Measurements from ENCODE around the gene EPN3.

Gene EPN3

DNA sequence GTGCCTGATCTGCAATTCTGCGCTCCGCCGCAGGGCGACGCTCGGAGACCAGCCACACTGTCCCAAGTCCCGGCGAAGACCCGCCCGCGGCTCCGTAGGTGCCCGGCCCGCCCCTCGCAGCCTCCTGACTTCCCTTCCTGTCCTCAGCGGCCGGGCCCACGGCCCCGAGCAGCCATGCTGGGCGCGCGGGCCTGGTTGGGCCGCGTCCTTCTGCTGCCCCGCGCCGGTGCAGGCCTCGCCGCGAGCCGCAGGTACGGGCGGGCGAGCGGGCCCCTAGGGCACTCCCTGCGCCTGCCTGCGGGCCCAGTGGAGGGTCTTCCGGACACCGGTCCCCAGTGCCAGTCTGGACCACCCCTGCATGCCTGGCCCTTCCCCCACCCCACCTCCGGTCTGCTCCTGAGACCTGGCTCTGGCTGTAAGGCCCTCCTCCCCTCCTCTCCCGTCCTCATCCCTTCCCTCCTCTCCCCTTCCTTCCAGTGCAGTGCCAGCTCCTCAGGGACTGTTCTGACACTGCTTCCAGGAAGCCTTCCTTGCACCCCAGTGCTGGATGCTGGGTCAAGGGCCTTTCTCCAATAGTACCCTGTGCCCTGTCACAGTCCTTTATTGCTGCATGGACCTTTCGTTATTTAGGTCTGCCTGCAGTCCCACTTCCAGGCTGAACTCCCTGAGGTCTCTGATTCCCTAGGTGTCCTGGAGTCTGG lies 14.7 kb downstream of the EPN3 start, which contains the start of gene SPATA20:
Gene SPATA20 (plus strand): TSS at position 140 of the 701 bp plus-strand sequence. CDS start 35 bp downstream, at position 175.
- in situ Hi-C loops (cut with MboI; ENCODE audit: low sequenced_read_pairs): loop anchor here (25.0 kb wide), 1 partner anchor 415 kb away; no protein-coding TSS in a partner anchor

DNA sequence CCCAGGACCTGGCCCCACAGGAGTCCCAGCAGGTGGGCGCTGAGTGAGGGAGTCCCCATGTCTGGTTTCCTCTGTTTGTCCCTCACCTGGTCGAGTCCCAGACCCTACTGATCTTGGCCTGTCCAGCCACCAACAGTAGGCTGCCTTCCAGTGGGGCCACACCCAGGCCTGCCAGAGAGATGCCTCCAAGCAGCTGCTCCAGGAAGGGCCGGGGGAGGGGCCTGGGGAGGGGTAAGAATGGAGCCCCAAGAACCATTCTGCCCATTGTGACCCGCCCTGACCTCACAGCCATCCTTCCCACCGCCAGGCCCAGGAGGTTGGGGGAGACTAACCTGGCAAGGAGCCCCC lies 15.2 kb downstream of the EPN3 start:
- in situ Hi-C loops (cut with MboI; ENCODE audit: low sequenced_read_pairs): loop anchor here (25.0 kb wide), 1 partner anchor 415 kb away; no protein-coding TSS in a partner anchor

DNA sequence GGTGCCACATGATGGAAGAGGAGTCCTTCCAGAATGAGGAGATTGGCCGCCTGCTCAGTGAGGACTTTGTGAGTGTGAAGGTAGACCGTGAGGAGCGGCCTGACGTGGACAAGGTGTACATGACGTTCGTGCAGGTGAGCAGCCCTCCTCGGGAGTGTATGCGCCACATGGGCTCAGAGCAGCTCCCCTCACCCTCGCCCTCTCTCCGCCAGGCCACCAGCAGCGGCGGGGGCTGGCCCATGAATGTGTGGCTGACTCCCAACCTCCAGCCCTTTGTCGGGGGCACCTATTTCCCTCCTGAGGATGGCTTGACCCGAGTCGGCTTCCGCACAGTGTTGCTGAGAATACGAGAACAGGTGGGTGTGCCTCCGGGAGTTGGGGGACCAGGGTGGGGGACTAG lies 16.3 kb downstream of the EPN3 start:
- in situ Hi-C loops (cut with MboI; ENCODE audit: low sequenced_read_pairs): loop anchor here (25.0 kb wide), 1 partner anchor 413 kb away; no protein-coding TSS in a partner anchor

DNA sequence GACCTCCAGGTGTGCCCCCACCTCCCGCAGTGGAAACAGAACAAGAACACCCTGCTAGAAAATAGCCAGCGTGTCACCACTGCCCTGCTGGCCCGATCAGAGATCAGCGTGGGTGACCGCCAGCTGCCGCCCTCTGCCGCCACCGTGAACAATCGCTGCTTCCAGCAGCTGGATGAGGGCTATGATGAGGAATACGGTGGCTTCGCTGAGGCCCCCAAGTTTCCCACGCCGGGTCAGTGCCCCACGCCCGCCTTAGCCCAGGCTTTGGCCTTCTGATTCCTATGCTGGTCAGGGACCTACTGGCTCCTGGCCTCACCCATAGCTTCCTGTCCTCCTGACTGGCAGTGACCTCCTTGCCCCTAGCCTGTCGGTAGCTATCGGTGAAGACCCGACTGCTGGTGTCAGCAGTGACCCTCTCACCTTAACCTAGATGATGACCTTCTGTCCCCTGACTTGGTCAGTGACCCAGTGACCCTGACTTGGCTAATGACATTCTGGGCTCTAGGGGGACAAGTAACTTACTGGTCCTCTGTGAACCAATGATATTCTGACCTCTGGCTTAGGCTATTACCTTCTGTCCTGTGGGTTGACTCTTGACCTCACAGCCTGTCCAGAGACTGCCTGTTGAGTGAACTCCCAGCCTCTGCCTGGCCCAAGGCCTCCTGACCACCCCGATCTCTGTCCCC lies 16.9 kb downstream of the EPN3 start:
- in situ Hi-C loops (cut with MboI; ENCODE audit: low sequenced_read_pairs): loop anchor here (25.0 kb wide), 1 partner anchor 413 kb away; no protein-coding TSS in a partner anchor

DNA sequence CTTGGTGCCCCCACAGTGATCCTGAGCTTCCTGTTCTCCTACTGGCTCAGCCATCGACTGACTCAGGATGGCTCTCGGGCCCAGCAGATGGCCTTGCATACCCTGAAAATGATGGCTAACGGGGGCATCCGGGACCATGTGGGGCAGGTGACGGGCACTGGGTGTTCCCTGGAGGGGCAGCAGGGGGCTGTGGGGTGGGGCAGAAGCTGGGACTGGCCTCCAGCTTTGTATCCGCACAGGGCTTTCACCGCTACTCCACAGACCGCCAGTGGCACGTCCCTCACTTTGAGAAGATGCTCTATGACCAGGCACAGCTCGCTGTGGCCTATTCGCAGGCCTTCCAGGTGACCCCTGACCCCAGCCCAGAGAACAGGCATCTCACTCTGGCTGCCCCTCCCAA lies 17.4 kb downstream of the EPN3 start:
- in situ Hi-C loops (cut with MboI; ENCODE audit: low sequenced_read_pairs): loop anchor here (25.0 kb wide), 1 partner anchor 412 kb away; no protein-coding TSS in a partner anchor

DNA sequence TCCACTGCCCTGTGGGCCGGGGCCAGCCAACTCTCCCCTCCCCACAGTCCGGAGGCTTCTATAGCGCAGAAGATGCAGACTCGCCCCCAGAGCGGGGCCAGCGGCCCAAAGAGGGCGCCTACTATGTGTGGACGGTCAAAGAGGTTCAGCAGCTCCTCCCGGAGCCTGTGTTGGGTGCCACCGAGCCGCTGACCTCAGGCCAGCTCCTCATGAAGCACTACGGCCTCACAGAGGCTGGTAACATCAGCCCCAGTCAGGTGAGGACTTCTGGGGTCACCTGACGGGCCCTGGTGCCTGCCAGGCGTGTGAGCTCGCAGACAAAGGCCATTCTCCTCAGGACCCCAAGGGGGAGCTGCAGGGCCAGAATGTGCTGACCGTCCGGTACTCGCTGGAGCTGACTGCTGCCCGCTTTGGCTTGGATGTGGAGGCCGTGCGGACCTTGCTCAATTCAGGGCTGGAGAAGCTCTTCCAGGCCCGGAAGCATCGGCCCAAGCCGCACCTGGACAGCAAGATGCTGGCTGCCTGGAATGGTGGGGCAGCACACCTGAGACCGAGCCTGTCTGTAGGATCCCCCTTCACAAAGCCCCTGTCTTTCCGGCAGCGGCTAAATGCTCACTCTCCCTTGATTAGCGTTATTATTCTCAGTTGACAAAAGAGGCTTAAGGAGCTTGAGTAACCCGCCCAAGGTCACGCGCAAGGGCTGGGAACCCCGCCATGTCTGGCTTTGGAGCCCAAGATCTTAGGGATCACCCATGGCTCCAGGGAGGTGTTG lies 18.3 kb downstream of the EPN3 start:
- in situ Hi-C loops (cut with MboI; ENCODE audit: low sequenced_read_pairs): no loop called here

DNA sequence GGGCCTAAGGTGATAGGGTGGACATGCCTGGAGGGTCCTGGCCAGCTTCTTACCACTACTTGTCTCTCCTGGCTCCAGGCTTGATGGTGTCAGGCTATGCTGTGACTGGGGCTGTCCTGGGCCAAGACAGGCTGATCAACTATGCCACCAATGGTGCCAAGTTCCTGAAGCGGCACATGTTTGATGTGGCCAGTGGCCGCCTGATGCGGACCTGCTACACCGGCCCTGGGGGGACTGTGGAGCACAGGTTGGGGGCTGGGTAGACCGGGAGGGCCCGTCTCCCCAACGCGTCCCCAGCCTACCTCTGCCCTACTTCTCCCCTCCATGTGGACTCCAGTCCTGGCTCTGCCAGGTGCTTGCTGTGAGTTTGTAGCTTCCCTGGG lies 18.9 kb downstream of the EPN3 start:
- in situ Hi-C loops (cut with MboI; ENCODE audit: low sequenced_read_pairs): no loop called here

DNA sequence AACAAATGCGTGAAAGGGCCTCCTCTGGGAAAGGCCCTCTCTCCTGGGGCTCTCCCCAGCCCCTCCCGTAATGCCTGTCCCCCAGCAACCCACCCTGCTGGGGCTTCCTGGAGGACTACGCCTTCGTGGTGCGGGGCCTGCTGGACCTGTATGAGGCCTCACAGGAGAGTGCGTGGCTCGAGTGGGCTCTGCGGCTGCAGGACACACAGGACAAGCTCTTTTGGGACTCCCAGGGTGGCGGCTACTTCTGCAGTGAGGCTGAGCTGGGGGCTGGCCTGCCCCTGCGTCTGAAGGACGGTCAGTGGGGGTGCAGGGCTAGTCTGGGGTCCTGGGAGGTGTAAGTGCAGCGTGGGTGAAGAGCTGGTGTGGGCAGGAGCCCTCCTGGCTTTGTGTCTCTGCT lies 19.3 kb downstream of the EPN3 start:
- in situ Hi-C loops (cut with MboI; ENCODE audit: low sequenced_read_pairs): no loop called here

DNA sequence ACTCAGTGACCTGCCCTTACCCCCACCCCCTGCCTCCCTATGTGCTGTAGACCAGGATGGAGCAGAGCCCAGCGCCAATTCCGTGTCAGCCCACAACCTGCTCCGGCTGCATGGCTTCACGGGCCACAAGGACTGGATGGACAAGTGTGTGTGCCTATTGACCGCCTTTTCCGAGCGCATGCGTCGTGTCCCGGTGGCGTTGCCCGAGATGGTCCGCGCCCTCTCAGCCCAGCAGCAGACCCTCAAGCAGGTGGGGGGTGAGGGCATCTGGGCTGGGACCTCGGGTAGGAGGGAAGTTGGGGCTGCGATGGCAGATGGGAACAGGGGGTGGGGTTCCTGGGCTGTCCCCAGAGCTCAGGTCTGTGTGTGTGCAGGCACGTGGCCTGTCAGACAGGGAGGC lies 21.7 kb downstream of the EPN3 start:
- in situ Hi-C loops (cut with MboI; ENCODE audit: low sequenced_read_pairs): no loop called here

DNA sequence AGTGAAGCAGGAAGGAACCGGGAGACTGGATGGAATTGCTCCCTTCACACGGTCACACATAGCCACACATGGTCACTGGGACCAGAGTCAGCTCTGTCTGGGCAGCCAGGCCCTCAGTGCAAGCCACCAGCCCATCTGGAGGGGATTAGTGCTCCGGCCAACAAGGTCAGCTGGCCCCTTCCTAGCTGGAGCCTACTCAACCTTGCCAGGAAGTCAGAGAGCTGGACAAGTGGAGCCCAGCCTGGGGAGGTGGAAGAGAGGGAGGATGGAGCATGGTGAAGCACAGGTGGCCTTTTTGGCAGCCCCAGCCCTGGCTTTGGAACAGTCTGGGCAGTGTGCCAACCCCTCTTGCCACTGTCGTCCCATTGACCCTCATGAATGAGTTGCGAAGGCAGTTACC lies 24.3 kb downstream of the EPN3 start:
- in situ Hi-C loops (cut with MboI; ENCODE audit: low sequenced_read_pairs): no loop called here

DNA sequence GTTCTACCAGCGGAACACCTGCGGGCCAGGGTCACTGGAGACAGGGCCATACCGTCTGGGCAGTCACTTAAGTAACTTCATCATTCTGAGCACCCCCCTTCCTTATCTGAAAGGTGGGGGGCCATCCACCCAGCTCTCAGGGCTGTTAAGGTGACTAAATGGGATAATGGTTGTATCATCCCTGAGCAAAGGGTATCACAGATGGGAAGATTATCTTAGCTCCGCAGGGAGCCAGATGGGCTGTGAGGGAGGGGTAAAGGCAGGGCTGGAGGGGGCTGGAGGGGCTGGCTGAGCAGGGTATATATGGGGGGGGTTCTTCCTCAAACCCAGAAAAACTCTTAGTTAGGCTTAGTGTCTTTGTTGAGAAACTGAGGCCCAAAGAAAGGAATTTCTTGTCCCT lies 25.1 kb downstream of the EPN3 start:
- in situ Hi-C loops (cut with MboI; ENCODE audit: low sequenced_read_pairs): no loop called here

DNA sequence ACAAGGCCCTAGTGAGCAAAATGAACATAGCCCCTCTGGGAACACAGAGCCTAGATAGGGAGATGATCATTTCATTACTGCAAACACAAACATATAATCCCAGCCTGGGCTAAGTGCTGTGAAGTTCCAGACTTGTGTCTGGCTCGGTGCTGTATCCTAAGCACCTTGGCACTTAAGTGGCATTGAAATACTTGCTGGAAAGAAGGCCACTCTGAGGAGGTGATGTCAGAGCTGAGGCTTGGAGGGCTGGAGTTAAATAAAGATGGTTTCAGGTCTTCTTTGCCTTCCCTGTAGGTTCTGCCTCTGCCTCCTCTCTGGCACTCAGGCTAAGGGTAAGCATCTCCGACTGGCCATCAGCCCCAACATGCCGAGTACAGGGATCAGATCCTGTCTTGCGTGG lies 25.6 kb downstream of the EPN3 start:
- in situ Hi-C loops (cut with MboI; ENCODE audit: low sequenced_read_pairs): no loop called here

DNA sequence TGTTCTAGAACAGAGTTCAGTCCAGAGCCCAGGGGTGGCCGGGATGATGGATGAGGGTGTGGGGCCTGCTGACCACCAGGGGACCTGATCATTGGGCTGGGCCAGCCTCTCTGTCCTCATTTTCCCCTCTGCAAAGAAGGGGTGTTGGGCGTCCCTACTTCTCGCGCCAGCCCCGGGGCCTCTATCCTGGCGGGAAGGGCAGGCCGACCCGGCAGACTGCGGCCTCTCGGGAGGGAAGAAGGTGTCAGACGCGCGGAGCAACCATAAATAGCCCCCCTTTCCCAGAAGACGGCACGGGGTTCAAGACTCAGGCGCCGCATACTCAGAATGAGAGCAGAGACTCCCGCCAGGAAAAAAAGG lies 26.0 kb downstream of the EPN3 start:
- in situ Hi-C loops (cut with MboI; ENCODE audit: low sequenced_read_pairs): no loop called here

DNA sequence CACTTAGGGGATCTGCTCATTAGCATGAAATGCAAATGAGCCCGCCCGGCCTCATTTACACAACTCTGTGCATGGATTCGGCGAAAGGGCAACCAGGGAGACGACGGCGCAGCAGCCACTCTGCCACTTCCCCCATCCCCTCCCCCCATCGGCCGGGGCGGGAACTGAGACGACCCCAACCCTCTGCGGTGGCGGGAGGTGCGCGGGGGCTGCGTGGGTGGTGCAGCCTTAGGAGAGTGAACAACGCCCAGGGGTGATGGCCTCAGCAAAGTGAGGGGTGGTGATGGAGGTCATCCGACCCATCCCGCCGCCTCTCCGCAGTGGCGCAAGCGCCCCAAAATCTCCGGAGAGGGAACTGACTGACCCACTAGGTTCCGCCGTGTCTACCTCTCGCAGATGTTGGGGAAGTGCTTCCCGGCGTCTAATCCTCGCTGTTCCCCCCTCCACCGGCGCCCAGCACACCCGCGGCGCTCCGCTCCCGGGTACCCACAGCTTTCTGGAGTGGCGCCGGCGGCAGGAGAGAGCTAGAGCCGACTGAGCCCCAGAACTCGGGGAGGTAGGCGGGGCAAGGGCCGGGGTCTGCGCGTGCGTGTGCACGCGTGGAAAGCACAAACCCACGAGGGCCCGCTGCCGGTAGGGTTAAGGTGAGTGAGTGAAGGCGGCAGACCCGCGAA lies 26.5 kb downstream of the EPN3 start:
- in situ Hi-C loops (cut with MboI; ENCODE audit: low sequenced_read_pairs): no loop called here

DNA sequence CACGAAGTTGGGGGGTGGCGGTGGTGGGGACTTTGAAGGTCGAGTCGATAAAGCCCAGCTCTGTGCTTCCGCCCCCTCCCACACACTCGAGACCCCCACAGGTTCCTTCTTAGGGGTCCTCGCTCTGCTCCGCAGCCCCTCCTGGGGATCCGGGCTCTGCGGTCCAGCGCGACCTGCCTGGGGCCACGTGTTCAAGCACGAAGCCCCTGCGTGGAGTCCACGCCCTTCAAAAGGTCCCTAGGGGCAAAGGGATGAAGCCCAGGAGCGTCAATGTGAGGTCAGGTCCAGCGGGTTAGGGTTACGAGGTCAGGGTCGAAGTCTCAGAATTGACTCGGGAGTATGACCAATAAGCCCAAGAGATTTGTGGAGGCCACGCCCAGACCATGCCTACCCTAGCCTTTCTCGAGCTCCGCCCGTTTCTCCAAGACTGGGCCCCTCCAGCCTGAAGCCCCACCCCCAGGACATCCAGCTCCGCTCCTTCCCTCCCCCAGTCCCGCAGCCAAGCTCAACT lies 27.2 kb downstream of the EPN3 start:
- in situ Hi-C loops (cut with MboI; ENCODE audit: low sequenced_read_pairs): no loop called here

DNA sequence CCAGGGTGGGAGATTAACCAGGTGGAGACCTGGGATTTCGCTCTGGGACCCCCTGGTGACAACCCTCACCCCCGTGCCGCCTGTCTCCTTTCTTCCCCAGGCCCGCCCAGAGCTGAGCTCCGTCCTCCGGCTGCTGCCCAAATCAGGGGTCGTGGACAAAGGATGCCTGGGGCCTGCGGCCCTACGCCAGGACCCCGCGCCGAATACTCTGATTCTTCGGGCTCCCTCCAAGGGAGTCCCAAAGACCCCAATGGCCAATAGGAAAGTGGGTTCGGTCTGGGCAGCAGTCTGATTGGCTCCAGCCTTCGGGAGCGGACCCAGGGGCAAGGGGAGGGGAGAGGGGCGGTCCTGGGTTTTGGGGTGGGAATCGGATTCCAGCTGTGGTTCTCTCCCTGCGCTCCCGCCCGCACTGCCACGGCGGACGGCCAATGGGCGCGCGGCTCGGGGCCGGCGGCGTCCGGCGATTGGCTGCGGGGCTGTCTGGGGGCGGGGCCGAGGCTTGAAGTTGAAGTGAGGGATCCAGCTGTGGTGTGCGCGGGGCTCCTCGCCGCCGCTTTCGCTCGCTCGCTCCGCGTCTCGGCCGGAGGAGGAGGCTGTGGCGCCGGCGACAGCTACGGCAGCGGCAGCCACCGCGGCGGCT lies 27.8 kb downstream of the EPN3 start, which contains the start of gene CACNA1G:
Gene CACNA1G (plus strand): TSS at position 531 of the 640 bp plus-strand sequence. CDS start 745 bp downstream, outside the sequence.
- in situ Hi-C loops (cut with MboI; ENCODE audit: low sequenced_read_pairs): no loop called here

DNA sequence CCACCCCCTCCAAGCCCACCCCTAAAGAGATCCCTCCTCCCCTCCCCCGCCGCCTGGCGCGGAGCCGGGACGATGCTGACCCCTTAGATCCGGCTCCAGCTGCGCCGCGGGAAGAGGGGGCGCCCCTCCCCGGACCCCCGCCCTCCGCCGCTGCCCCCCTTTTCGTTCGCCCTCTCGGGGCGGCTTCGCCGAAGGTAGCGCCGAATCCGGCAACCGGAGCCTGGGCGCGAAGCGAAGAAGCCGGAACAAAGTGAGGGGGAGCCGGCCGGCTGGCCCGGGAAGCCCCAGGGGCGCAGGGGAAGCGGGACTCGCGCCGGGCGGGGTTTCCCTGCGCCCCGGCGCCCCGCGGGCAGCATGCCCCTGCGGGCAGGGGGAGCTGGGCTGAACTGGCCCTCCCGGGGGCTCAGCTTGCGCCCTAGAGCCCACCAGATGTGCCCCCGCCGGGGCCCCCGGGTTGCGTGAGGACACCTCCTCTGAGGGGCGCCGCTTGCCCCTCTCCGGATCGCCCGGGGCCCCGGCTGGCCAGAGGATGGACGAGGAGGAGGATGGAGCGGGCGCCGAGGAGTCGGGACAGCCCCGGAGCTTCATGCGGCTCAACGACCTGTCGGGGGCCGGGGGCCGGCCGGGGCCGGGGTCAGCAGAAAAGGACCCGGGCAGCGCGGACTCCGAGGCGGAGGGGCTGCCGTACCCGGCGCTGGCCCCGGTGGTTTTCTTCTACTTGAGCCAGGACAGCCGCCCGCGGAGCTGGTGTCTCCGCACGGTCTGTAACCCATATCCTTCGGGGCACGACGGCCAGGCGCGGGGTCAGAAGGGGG lies 28.6 kb downstream of the EPN3 start:
- in situ Hi-C loops (cut with MboI; ENCODE audit: low sequenced_read_pairs): no loop called here

DNA sequence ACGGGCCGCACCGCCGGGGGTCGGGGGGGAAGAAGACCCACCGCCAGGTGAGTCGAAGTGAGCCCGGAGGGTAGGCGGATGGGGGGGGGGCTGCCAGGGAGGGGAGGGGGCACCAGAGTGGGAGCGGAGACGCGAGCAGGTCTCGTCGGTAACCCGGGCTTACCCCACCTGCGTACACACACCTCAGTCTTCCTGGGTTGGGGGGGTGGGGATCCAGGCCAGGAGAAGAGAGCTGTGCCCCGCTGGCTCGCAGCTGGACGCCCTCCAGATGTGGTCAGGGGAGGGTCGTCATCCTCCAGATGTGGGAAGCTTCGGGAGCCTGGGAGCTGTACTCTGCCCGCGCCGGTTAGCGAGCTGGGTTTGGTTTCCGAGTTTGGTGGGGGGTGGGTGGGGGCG lies 29.2 kb downstream of the EPN3 start:
- in situ Hi-C loops (cut with MboI; ENCODE audit: low sequenced_read_pairs): no loop called here

All from HL-60/S4 treated with retinoic acid at 250 ng/mL for 4 days and 3 days (cell line).